HepG2 (cell line): ENCODE data around the gene IGF2BP1. TPM values are rescaled to one million over a fixed set of nuclear protein-coding genes. Genes with fewer than 3 reads are reported as not detected.

Source experiments
- DDIT3 ChIP-seq: sonication (generic); formaldehyde crosslinking; IDR thresholded peaks from 2 replicates; pipeline ENCODE4 v1.4.0; 2020; ENCODE audit warnings: mild to moderate bottlenecking, missing genetic modification reagents
- EED ChIP-seq: sonication (generic); formaldehyde crosslinking; IDR thresholded peaks from 2 replicates; pipeline ENCODE4 v1.5.0; 2020; ENCODE audit warnings: mild to moderate bottlenecking, missing genetic modification reagents
- FOSL2 ChIP-seq: sonication (generic); formaldehyde crosslinking; IDR thresholded peaks from 2 replicates; pipeline ENCODE4 v1.4.0; 2020; ENCODE audit warnings: missing genetic modification reagents
- HMGXB3 ChIP-seq: sonication (generic); formaldehyde crosslinking; IDR thresholded peaks from 2 replicates; pipeline ENCODE4 v1.4.0; 2020; ENCODE audit warnings: missing genetic modification reagents, borderline replicate concordance
- ISL2 ChIP-seq: sonication (generic); formaldehyde crosslinking; IDR thresholded peaks from 2 replicates; pipeline ENCODE4 v1.5.0; 2020; ENCODE audit warnings: missing genetic modification reagents
- LCORL ChIP-seq, 2 experiments: fragments of 450-650 bp in 1 of 2; sonication (generic) in 1 of 2; formaldehyde crosslinking in 1 of 2; IDR thresholded peaks; 2 replicates each; pipeline versions ENCODE4 v1.5.0 to v1.6.1; 2017 to 2020; ENCODE audit warnings: antibody characterized with exemption in 1 of 2, missing genetic modification reagents in 1 of 2
- MLLT10 ChIP-seq: sonication (generic); formaldehyde crosslinking; IDR thresholded peaks from 2 replicates; pipeline ENCODE4 v1.4.0; 2020; ENCODE audit warnings: missing genetic modification reagents
- MTF2 ChIP-seq: sonication (generic); formaldehyde crosslinking; IDR thresholded peaks from 2 replicates; pipeline ENCODE4 v1.5.0; 2020; ENCODE audit warnings: missing genetic modification reagents, borderline replicate concordance
- SNAPC5 ChIP-seq: sonication (generic); formaldehyde crosslinking; IDR thresholded peaks from 2 replicates; pipeline ENCODE4 v1.8.1; 2023; ENCODE audit warnings: mild to moderate bottlenecking, missing genetic modification reagents, borderline replicate concordance
- TFAP4 ChIP-seq: sonication (generic); IDR thresholded peaks from 2 replicates; pipeline ENCODE4 v1.6.1; 2016; ENCODE audit warnings: low read depth, borderline replicate concordance
- ZBTB43 ChIP-seq: sonication (generic); formaldehyde crosslinking; conservative IDR thresholded peaks from 2 replicates; pipeline ENCODE4 v1.4.0; 2020; ENCODE audit warnings: missing genetic modification reagents
- ZFP82 ChIP-seq: sonication (generic); formaldehyde crosslinking; IDR thresholded peaks from 2 replicates; pipeline ENCODE4 v1.5.1; 2020; ENCODE audit warnings: mild to moderate bottlenecking, missing genetic modification reagents, borderline replicate concordance
- ZNF550 ChIP-seq: sonication (generic); formaldehyde crosslinking; IDR thresholded peaks from 2 replicates; pipeline ENCODE4 v1.4.0; 2020; ENCODE audit warnings: mild to moderate bottlenecking, missing genetic modification reagents, borderline replicate concordance
- ZNF646 ChIP-seq: sonication (generic); formaldehyde crosslinking; IDR thresholded peaks from 2 replicates; pipeline ENCODE4 v1.9.0; 2021; ENCODE audit warnings: mild to moderate bottlenecking, missing genetic modification reagents
- ZNF776 ChIP-seq: sonication (generic); formaldehyde crosslinking; IDR thresholded peaks from 2 replicates; pipeline ENCODE4 v1.4.0; 2020; ENCODE audit warnings: mild to moderate bottlenecking, missing genetic modification reagents
- polyA plus RNA-seq, 8 experiments: library from polyadenylated mRNA; depleted of rRNA in 3 of 8; stranded (reverse) in 7 of 8; unstranded in 1 of 8; fragments of >200 nt; fragmentation: Illumina TruSeq in 4 of 8; extraction: Trizol in 4 of 8; gene quantifications; 2 replicates each; pipeline versions ENCODE4 v1.2.1 to v1.2.3, GENCODE V29; 2011 to 2016; ENCODE audit warnings: low read depth in 4 of 8, missing spikeins in 1 of 8, mixed read lengths in 1 of 8; ENCODE audit not compliant: insufficient read depth in 1 of 8
- total RNA-seq, 5 experiments: library from RNA; depleted of rRNA; stranded (reverse); fragments of >200 nt; fragmentation: Illumina TruSeq; extraction: Trizol; gene quantifications; 2 replicates each; pipeline ENCODE4 v1.2.3, GENCODE V29; 2016; ENCODE audit warnings: low read depth in 1 of 5

IGF2BP1 gene
- total and polyA plus RNA-seq, 2 of the 13 experiments (the other 11 are each of a cell fraction or from before 2014, with no cell fraction given), result 29.7 to 75.1 TPM

GRCh38 chr17:48961516-48962233 is 35.5 kb upstream of the IGF2BP1 start (continued):
- no peak for TF ChIP-seq LCORL (IDR thresholded peaks at IDR 0.05)
- peak; percentile 73; the same call in 1 of the 2 replicates for TF ChIP-seq LCORL (CRISPR knock-in tag; IDR thresholded peaks at IDR 0.05)
- TF ChIP-seq DDIT3 (CRISPR knock-in tag), result no peak
- TF ChIP-seq ZNF776 (CRISPR knock-in tag), result no peak
- no peak for TF ChIP-seq MLLT10 (CRISPR knock-in tag)
- TF ChIP-seq SNAPC5 (CRISPR knock-in tag), result no peak
- TF ChIP-seq TFAP4, result peak; percentile 19; the same call in 1 of the 2 replicates
- TF ChIP-seq ZNF550, result no peak
- 0 out of 2 replicates have a peak, but pooled peaks have one; percentile 15 for TF ChIP-seq ISL2 (CRISPR knock-in tag)
- no peak for TF ChIP-seq MTF2 (CRISPR knock-in tag)
- TF ChIP-seq ZFP82, result no peak
- peak; percentile 87 for TF ChIP-seq FOSL2 (CRISPR knock-in tag)
- TF ChIP-seq EED (CRISPR knock-in tag), result no peak
- TF ChIP-seq ZNF646, result 0 out of 2 replicates have a peak, but pooled peaks have one; percentile 33
- TF ChIP-seq ZBTB43 (CRISPR knock-in tag), result no peak
- TF ChIP-seq HMGXB3 (CRISPR knock-in tag), result no peak
